ENCODE data around the gene GDF15.

The GDF15 gene

DNA sequence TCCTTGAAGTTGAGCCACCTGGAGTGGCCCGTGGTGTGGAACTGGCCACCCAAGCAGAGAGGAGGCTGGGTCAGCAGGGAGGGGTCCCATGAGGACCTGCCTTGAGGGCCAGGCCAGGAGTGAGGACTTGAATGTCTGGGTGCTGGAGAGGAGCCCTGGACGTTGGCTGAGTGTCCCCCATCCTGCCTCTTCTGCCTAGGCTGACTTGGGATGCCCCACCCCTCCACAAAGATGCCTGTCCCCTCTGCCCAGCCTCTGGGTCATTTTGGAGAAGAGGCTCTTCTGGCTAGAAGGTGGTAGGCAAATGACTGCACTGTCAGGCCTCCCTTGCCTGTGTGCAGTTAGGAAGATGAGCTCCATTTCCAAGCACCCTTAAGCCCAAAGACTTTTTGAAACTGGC lies 35.0 kb downstream of the GDF15 start:
- peak; percentile 43 for DNase-seq

DNA sequence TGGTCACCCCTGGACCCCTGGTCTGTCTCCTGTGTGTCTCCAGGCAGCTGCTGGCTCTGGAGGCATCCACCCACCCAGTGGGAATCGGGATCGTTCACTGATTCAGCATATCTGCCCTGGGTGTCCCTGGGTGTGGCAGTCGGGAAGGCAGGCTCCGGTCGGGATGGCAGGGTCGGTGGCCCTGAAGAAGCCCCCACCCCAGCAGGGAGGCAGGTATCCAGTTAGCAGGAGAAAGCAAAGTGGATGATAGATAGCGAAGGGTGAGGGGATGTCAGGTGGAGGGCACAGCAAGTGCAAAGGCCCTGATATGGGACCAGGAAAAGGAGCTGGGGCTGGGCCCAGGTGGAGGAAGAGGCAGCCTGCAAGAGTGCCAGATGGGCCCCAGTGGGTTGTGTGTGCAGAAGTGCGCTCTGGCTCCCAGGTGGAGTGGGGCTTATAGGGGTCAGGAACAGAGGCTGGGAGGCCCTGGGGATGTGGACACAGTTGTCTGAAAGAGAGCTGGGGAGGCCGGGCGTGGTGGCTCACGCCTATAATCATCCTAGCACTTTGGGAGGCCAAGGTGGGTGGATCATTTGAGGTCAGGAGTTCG lies 35.5 kb downstream of the GDF15 start:
- no peak for DNase-seq

DNA sequence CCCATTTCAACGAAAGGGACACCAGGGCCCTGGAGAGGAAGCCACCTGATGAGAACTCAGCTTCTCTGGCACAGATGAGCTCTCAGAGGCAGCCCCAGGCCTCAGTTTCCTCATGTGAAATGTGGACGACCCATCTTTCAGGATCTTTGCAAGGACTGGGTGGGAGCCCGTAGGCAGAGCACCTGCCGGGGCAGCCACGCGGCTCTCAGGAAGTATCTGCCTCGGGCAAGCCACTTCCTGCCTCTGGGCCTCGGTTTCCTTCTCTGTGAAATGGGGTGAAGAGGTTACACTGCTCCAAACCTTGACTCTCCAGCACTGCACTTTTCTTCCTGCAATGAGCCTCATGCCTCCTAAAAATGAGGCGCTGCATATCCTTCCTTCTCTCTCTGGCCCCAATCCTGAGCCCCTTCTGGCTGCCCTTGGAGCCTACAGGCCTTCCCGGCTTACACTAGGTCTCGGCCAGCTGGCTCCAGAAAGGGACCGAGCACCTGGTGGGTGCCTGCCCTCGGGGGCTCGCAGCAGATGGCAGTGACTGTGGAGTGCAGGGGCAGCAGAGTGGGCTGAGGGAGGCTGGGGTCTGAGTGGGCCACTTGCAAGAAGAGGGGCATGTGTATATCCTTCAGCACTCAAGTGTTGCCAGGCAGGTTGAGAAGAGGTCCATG lies 36.7 kb downstream of the GDF15 start:
- no peak for DNase-seq

DNA sequence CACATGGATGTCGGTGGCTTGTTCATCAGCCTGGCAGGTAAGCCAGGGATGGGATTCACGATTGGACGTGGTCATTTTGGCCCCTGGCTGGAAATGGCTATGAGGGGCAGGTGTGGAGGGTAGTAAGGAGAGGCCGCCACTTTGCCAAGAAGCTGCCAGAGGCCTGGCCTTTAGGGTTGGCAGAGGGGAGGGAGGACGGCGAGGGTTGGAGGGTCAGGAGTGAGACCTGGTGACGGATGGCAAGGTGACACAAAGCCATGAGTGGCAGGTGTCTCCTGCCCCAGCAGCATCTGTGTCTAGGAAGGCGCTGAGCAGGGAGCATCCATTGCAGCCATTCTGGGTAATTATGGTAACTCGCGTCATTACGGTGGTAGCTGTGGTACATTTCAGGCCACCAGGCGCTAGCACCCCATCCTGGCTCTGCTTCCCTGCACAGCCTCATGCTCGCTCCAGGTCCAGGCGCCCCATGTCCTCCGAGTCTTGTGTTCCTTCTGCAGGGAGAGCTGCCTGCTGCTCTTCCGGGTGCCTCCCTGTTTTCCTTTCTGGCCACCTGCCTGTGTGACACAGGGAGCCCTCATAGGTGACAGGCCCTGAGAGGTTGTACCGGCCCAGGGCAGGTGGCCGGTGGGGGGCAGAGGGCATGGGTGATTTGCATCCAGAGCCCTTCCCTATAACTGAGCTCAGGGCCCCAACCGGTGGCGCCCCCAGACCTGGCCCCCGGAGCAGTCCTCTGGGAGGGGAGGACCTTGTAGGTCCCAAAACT lies 37.5 kb downstream of the GDF15 start:
- no peak for DNase-seq

DNA sequence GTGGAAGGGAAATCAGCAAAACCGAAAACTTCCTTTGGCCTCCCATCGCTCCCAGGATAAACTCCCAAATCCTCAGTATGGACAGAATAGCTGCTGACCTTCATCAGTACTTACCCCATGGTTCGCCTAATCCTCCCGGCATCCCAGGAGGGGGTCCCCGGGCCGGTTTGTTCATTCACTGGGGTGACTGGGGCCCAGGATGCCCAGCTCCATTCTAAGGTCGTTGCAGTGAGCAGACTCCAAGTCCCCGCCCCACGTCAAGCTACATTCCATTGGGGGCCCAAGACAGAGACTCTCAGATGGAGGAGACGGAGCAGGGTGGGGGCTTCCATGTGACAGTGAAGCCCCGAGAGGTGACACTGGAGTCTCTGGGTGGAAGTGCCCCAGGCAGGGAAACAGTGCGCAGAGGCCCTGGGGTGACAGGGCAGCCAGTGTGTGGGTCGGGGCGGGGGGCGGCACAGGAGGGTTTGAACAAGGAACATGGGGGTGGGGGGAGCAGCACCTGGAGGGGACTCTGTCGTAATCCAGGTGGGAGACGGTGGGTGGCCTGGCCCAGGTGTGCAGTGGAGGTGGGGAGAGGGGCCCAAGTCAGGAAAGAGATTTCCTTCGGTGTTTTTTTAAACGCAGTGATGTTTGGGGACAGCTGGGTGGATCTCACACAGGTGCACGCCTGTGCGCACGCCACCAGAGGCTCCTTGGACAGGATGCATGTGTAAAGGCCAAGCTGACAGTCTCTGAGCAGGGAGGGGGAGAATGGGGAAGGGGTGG lies 38.3 kb downstream of the GDF15 start:
- DNase-seq: no peak

DNA sequence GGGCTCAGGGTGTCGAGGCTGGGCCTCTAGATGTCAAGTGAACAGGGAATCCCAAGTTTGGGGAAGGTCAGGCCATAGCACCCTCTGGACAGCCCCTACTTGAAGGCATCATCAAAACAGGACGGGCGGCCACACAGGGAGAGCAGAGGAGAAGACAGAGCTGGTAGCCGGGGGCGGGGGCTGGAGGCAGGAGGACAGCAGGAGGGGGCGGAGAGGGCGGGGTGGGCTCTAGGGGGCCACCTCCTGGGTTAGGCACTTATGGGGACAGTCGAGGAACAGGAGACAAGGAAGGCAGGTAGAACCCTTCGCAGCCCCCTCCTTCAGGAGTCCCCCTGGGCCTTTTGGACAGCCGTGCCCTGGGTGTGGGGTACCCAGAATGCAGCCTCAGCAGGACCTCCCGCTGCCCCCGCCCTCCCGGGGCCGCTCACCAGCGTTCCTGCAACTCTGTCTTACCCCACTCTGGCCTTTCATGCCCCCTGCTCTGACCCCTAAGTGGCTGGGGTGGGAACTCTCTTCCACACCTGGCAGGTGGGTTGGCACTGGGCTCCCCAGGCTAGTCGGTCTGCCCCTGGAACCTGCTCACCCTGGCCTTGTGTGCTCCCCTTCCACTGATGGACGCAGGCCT lies 39.0 kb downstream of the GDF15 start:
- no peak for DNase-seq

DNA sequence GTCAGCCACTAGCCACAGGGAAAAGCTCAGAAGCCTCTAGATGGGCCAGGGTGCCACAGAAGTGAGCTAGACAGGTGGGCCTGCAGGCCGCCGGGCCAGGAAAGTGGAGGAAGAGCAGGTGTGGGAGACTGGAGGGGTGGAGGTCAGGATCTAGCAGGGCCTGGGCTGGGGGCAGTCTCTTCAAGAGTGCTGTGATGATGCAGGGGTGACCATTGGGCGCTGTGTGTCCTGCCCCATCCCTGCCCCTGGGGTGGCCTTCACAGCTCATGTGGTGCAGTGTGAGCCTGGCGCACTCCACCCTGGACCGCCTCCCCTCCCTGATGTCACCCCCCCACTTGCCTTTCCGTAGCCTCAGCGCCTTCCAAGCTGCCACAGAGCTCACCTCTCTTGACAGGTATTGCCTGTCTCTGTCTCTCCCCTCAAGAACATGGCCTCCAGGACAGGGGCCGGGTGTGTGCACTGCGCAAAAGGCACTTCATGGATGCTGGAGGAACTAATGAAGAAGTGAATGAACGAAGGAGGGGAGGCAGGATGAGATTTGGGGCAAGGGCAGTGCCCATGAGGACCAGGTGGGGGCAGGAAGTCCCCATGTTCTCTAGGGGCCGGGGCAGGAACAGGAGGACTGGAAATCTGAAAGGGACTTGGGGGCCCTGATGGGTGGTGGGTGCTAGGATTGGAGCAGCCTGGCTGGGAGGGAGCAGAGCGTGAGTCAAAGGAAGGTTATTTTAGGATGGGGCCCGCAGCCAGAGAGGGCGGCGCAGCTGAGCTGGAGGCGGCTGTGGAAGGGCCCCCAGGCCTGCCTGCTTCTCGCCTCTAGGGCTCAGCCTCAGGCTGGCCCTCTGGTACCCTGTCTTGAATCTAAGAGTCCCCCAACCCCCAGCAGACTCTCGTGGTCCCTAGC lies 39.8 kb downstream of the GDF15 start:
- peak; percentile 84 for DNase-seq

DNA sequence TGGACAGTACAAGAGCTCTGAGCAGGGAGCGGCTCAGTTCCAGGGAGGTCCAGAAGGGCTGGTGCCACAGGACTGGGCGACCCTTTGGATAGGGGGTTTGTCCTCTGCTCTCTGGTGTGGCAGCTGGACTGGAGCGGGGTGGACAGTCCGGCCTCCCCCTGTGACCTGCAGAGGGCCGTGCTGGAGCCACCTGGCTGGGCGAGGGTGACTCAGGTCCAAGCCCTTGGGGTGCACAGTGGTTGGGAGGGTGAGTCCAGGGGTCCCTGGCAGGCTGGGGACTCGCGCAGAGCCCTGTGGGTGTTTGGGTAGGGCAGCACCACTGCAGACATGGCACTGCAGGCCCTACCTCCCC lies 40.4 kb downstream of the GDF15 start:
- no peak for DNase-seq

DNA sequence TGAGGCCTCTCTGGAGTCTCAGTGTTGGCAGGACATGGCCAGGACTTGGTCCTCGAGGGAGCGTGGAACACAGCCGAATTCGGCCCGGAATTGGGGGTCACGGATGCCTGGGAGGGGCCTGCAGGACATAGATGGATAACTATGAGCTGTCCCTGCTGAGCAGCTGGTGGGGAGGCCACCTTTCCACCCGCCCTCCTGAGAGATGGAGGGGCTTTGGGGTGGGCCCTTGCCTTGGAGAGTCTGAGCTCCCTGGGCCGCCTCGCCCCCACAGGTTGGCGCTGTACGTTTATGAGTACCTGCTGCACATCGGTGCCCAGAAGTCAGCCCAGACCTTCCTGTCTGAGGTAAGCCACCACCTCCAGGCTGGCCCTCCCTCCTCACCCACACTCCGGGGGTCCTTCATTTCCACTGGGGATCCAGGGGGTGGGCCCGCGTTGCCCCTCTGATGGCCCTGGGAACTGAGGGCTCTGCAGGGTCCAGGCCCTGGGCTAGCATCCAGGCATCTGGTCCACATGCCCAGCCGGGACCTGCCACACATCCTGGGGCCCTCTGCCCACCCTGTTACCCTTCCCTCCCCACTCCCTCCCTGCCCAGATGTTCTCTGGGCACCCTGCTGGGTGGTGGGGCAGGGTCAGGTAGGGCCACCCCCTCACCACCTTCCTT lies 41.3 kb downstream of the GDF15 start:
- no peak for DNase-seq

DNA sequence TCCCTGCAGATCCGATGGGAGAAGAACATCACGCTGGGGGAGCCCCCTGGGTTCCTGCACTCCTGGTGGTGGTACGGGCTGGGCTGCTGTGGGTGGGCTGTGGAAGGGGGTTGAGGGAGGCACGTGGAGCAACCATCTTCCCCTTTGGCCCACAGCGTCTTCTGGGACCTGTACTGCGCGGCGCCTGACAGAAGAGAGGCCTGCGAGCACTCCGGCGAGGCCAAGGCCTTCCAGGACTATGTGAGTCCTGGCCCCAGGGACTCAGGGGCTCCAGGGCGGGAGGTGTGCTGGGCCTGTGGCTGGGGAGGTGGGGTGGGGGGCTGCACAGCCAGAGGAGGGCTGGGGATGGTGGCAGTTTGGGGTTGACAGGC lies 41.8 kb downstream of the GDF15 start:
- no peak for DNase-seq

DNA sequence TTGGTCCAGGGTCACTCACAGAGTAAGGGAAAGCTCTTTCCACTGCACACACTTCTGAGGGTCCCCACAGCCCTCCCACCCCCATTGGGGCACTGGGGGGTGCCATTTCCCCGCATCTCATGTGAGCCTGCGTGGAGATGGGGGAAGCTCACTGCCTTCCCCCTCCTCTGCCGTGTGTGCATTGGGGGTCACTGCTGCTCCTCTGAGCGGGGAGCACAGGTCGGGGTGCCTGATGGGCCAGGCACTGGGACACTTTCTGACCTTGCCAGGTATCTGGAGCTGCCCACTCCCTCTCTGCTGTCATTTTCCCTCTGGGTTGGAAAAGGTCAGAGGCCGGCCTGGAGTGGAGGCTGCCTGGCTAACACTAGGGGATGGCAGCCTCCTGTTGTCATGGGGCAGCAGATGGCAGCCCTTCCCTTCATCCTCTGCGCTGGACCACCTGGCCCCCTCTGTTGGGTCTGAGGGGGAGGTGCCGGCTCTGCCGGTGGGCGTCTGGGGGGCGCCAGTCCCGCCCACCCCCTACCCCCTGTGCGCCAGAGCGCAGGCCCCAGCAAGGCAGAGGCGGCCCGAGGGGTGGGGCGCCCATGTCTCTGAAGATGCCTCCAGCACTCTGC lies 42.3 kb downstream of the GDF15 start:
- DNase-seq: no peak

DNA sequence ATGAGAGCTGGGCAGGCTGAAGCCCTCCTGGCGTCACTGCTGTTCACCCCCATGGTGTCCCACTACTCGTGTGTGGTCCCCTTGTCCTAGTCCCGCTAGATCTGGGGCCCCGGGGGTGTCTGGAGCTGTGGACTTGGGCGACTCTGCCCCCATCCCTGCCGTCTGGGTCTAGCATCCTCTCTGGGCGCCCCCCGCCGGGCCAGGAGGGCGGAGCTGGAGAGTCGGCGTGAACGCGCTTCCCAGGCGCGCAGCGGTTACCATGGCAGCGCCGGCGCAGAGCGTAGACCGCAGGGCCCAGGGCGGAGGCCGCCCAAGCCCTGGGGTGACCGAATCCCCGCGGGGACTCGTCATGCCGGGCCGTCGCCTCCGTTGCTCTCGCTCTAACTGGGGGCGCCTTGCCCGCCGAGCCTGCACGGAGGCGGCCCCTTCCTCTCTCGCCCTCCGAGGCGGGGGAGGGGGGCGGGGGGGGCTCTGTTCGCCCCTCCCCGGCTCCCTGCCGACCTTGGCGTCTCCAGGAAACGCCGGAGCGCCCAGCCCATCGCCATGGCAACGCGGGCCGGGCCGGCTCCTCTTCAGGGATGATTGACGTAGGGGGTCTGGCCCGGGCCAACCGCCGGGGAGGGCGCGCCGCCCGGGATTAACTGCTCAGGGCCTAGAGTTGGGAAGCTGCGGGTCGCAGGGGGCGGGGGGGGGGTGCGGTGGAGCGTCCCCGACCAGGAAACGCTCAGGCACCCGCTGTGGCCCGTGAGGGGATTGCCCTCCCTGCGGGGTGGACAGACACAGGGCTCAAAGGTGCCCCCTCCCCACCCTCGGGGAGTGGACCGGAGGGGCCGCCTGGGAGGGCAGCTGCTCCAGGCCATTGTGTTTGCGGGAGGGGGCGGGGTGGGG lies 43.1 kb downstream of the GDF15 start:
- DNase-seq: peak; percentile 89

DNA sequence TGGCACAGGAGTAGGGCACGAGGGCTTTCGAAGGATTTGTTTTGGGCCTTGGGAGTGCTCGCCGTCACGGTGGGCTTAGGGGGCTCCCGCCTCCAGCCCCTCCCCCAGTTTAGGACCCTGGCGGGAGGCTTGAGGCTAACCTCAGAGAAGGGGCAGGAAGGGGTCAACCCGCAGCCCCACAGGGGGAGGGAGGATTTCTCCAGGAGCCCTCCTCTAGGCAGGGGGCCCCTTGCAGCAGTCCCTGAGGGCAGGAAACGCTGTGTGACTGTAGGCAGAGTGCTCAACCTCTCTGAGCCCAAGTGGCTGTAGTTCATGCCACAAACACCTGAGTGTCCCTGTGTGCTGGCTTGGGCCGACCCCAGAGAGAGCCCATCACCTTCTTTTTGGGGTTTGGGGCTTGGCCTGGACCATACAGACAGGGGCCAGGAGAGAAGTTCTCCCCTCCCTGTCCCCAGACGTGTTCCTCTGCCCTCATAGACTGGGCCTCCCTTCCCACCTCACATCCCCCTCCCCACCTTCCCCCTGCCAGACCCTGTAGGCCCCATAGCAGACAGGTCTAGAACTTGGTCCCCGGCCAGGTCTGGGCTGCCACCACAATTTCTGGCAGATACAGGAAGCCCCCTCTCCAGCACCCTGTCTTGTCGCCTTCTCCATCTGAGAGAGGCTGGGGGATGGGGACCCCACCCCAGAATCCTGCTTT lies 43.9 kb downstream of the GDF15 start:
- DNase-seq: peak; percentile 50

DNA sequence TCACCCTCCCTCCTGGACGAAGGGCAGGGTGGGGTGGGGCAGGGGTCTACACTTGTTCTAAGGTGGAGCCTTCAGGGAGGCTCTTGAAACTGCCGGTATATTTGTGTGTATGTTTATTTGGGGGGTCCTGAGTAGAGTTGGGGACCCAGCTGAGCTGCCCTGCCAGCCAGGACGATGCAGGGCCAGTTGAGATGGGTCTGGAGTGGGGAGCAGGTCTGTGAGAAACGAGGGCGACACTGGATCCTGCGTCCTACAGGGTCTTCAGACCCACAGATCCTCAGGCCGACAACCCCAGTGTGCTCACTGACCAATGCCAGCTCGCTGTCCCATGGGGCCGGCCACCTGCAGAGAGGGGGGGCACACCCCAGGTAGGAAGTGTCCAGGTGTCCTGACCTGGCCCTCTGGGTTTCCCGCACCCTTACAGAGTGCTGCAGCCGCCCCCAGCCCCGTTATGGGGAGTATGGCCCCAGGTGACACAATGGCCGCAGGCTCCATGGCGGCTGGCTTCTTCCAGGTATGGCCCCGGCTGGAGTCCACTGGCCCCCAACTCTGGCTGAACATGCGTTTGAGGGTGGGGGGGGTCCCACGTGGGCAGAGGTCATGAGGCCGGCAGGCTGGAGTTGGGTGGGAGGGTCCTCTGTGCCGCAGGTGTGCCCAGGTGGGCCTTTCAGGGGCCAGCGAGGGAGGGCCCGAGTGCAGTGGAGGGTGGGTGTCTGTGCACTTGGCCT lies 44.6 kb downstream of the GDF15 start:
- DNase-seq: peak; percentile 48

DNA sequence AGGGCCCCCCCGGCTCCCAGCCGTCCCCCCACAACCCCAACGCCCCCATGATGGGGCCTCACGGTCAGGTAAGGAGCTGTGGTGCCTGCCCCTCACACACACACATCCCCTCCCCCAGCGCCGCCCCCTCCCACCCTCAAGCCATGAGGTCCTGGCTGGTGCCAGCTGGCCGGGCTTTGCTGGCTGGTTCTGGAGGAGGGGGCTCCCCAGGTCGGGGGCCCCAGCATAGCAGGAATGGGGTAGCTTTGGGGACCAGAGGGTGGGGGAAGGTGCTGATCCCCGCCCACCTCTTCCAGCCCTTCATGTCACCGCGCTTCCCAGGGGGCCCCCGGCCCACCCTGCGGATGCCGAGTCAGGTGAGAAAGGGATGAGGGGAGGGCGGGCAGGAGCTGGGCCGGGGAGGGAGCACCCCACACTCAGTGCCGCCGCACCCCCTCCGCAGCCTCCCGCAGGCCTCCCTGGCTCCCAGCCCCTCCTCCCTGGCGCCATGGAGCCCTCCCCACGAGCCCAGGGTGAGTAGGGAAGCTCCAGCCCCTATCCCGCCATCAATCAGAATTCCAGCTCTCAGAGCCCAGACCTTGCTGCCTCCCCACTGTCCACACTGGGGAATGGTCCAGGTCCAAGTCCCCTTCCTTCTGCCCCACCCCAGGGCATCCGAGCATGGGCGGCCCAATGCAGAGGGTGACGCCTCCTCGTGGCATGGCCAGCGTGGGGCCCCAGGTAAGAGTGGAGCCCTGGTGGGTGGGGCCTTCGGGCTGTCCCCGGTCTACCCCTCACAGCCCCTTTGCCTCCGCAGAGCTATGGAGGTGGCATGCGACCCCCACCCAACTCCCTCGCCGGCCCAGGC lies 45.6 kb downstream of the GDF15 start:
- DNase-seq: peak; percentile 45

DNA sequence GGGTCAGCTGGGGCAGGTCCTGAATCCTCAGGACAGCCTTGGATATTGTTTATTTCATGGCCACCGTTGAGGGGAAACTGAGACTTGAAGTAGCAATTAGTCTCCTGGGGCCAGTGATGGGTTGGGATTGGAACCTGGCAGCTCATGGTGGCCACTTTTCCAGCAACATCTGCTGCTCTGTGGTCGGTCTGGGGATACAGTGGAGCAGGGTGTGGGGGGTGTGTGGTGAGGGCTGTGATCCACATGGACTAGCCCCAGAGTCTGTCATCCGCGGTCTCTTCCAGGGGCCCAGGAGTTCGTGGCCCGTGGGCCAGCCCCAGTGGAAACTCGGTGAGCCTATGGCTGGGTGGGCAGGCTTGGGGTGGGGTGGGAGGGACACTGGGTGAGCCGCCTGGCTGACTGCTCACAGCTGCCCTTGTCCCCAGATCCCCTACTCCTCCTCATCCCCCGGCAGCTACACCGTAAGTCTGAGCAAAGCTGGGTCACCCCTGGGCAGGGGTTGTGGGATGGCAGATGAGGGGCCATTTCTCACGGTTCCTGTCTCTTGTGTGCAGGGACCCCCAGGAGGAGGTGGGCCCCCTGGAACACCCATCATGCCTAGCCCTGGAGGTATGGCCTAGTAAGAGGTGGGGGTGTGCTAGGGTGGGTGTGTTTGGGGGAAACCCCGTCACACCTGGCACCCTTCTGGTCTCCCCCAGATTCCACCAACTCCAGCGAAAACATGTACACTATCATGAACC lies 46.5 kb downstream of the GDF15 start:
- DNase-seq: peak; percentile 59
